HG02970 (cell line): Measurements from ENCODE around the gene C1QTNF5.

Source experiments
- ATAC-seq: cut with Tn5 transposase; IDR thresholded peaks from one replicate; pipeline ENCODE4 v1.9.1; 2021; ENCODE audit warnings: mild to moderate bottlenecking, moderate library complexity, moderate number of reproducible peaks; ENCODE audit not compliant: unreplicated experiment, low FRiP score

The C1QTNF5 gene

DNA sequence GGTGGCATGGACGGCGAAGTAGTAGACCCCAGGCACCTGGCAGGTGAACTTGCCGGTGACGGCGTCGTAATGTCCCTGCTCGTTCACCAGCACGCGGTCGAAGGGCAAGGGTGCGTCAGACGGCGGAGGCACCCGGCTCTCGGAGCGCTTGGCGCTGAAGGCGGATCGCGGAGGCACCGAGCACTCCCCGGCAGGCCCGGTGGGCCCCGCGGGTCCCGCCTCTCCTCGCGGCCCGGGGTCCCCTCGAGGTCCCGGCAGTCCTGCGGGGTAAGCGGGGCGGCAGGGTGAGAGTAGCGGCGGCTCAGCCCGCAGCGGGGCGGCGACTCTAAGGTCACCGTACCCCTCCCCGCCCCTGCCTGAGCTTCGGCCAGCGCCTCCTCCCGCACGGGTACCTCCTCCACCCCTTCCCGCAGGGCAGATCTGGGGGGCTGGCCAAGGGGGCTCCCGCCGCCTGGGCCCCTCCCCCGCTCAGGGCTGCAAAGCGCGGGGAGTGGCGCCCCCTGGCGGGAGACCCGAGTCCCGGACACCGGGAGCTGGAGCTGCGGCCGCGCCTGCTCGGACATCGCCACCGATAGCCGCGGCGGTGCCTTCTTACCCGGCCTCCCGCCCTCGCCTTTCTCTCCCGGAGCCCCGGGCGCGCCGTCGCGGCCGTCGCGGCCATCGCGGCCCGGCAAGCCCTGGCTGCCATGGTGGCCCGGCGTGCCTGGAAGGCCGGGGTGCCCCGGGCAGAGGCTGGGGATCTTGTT, 921 bp downstream of the C1QTNF5 start:
- ATAC-seq, result no peak

DNA sequence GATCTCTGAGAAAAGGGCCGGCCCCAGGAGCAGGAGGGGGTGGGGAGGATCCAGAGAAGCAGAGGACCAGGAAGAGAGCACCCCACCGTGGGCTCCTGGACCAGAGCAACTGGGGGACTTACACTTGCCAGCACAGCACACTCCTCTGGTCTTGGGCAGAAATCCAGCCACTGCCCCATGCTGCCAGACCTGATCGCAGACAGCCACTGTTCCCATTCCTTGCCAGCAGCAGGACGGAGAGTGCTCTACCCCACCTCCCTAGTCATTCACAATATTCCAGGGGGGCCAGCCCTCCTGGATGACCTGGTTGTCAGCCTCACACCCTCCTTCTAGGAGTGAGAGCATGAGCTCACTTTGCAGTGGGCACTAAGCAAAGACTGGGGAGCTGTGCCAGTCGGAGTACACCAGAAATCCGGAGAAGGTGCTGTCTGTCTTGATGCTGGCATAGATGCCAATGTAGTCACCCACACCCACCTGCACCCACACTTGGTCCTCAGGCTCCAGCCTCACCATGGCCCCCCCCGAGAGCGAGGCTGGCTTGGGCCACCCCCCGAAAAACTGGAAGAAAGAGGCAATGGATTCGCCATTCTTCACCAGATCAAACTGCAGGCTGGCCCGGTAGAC, 1.6 kb downstream of the C1QTNF5 start:
- ATAC-seq, result no peak

DNA sequence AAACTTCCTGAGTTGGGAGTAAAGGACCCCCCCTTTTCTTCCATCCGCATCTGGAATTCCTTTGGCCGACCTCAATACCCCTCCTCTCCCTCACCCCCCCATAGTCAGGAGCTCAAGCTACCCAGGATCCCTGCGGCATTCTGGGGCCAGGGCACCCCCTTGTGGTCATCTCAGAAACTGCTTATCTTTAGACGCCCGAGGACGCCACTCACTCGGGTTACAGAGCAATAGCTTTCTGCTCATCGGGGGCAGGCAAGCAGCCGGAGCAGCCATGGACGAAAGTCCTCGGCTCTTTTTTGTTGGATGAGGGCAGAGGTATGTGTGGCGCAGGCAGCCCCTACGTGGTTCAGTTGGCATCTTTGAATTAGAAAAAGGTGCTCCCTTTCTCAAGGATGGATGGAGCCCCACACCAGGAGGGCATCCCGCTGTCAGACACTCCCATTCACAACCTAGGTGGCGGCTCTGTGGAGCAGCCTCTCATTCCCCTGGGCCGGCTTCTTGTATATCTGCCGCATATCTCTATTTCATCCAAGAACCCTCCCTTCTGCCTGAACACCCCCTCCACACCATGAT, 2.3 kb downstream of the C1QTNF5 start:
- ATAC-seq, result no peak

DNA sequence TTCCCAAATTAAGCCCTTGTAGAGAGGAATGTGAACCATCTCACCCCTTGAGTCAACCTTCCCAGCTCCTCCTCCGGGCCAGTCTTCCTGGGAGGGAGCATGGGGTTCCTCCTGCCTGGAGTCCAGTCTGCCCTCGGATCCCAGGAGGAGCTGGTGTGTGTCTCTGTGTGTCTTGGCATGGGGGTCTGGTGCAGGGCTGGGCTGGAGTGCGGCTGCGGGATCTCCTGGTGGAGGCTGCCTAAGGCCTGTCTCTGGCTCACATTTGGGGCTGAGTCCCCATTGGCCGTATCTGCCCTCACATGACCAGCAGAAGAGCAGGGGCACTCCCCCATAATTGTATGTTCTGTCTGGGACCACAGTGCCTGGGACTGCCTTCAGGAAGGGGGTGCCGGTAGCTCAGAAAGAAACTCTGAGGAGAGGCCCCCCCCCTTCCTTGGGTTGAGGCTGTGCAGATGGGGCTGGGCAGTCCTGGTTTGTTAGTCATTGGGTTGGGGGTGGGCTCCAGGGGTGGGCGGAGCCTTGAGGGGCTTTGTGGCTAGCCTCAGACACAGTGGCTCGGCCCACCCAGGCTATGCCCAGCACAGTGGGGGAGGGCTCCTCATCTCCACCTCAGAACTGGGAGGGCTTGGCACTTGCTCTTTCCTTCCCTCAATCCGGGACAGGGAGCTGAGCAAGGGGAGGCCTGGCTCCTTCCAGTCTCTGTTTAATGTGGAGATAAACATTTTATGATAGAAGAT, 2.9 kb downstream of the C1QTNF5 start:
- no peak for ATAC-seq

GRCh38 chr11:119336744-119337469, 3.8 kb downstream of the C1QTNF5 start:
- ATAC-seq, result no peak

DNA sequence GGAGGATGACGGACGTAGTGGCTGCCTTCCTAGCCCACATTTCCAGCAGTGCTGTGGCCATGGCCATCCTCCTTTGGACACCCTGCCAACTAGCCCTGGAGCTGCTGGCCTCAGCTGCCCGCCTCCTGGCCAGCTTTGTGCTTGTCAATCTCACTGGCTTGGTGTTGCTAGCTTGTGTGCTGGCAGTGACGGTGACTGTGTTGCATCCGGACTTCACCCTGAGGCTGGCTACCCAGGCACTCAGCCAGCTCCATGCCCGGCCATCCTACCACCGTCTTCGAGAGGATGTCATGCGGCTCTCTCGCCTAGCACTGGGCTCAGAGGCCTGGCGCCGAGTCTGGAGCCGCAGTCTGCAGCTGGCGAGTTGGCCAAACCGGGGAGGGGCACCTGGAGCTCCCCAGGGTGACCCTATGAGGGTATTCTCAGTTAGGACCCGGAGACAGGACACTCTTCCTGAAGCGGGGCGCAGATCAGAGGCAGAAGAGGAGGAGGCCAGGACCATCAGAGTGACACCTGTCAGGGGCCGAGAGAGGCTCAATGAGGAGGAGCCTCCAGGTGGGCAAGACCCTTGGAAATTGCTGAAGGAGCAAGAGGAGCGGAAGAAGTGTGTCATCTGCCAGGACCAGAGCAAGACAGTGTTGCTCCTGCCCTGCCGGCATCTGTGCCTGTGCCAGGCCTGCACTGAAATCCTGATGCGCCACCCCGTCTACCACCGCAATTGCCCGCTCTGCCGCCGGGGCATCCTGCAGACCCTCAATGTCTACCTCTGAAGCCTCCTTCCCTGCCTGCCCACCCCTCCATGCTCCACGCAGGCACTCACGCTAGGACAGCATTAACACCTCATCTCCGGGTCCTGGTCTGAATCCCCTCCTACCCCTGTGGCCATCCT, 4.8 kb downstream of the C1QTNF5 start:
- no peak for ATAC-seq

DNA sequence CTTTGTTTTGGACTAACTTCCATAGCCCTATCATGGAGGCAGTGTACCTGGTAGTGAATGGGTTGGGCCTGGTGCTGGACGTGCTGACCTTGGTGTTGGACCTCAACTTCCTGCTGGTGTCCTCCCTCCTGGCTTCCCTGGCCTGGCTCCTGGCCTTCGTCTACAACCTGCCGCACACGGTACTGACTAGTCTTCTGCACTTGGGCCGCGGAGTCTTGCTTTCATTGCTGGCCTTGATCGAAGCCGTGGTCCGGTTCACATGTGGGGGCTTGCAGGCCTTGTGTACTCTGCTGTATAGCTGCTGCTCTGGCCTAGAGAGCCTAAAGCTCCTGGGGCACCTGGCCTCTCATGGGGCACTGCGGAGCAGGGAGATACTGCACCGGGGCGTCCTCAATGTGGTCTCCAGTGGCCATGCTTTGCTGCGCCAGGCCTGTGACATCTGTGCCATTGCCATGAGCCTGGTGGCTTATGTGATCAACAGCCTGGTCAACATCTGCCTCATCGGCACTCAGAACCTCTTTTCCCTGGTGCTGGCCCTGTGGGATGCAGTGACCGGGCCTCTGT, 5.5 kb downstream of the C1QTNF5 start:
- no peak for ATAC-seq

GRCh38 chr11:119334174-119334930, 6.3 kb downstream of the C1QTNF5 start, which contains the start of gene RNF26:
Gene RNF26 (plus strand): TSS chr11:119334527. CDS start chr11:119335123, 596 bp downstream.
- peak; percentile 85 for ATAC-seq

GRCh38 chr11:119332111-119332765, 8.4 kb downstream of the C1QTNF5 start:
- no peak for ATAC-seq

DNA sequence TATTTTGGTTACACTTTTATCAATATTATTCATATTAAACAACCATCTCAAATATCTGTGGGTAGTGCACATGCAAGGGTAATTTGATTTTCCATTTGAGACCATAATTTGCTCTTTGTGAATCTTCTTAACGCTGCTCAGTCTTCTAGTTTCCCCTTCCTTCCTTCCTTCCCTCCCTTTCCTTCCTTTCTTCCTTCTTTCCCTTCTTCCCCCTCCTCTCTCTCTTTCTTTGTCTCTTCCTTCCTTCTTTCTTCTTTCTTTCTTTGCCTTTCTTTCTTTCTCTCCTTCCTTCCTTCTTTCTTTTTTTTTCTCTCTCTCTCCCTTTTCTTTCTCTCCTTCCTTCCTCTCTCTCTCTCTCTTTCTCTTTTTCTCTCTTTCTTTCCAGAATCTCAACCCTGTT, 10.4 kb downstream of the C1QTNF5 start:
- no peak for ATAC-seq

GRCh38 chr11:119329320-119329719, 11.4 kb downstream of the C1QTNF5 start:
- ATAC-seq, result no peak

GRCh38 chr11:119324189-119324588, 16.5 kb downstream of the C1QTNF5 start:
- ATAC-seq, result no peak

DNA sequence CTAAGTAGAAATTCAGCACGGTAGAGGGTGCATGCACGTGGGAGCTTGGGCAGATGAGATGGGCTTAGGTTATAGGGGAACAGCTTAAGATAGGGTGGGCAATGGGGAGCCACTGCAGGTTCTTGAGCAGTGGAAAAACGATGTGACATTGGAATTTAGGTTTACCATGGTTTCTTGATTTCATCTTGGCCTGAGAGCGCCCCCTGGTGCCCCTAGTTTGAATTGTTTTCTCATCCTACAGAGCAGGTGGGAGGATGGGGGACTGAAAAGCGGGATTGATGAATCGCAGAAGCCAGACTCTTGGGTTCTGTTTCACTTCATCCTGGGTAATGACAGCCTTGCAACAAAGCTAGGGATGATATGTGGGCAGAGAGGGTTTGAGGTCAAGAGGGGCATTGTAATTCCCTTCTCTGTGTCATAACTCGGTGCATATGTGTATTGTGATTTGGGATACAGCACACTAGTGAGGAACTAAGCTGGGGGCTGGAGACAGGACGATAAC, 17.1 kb downstream of the C1QTNF5 start:
- no peak for ATAC-seq

DNA sequence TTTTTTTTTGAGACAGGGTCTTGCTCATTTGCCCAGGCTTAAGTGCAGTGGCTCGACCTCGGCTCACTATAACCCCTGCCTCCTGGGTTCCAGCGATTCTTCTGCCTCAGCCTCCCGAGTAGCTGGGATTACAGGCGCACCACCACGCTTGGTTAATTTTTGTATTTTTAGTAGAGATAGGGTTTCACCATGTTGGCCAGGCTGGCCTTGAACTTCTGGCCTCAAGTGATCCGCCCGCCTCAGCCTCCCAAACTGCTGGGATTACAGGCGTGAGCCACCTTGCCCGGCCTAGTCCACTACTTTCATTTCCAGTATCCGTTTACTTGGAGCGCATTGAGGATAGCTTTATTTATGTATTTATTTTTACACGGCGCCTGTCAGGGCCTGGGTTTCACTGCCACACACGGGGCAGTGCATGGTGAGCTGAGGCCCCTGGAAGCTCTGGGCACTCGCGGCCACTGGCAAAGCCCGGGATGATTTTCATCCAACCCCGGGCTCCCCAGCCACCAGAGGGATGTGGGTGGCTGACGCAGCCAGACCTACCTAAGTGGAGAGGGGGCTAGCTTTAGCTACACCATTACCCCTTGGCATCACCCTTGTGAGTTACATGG, 17.7 kb downstream of the C1QTNF5 start:
- no peak for ATAC-seq

DNA sequence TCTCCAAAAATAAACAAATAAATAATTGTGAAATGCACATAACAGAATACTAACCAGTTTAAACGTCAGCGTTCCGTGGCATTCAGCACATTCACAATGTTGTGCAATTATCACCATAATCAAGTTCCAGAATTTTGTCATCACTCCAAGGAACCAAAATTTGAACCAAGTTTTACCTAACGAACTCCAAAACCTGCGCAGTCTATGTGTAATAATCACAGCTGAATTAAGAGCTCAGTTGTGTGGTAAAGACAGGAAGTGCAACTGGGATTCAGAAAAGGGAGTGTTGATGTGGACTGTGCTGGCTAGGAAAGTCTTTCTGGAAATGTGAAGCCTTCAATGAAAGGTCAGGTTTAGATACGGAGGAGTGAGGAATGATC, 18.3 kb downstream of the C1QTNF5 start:
- no peak for ATAC-seq

DNA sequence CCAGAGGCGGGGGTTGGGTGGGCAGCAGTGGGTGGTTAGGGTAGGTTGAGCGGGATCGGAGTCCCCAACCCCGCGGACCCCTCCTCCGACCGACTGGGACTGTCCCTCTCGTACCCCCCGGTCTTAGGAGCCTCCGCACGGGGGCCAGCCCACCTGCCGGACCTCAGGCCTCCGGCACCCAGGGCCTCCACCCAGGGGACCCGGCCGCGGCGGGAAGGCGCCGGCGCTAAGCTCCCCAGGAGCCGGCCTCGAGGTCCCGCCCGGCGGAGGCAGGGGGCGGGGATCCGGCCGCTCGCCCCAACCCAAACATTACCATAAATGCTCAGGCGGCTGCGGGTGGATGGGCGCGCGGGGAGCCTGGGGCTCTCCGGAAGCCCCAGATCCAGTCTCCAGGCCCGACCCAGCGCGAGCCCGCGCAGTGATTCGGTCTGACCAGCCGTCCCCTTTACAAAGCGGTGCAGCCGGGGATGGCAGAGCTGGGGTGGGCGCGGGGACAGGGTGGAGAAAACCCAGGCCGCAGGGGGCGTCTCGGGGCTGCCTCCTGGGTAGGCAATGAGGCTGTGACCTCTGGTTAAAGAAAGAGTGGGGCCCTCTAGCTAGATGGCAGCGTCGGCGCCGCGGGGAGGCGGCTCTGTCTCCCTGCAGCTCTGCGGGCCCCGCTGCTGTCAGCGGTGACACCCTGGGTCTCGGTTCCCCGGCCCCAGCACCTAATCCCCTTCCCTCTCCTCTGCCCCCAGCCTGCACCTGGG, 19.7 kb downstream of the C1QTNF5 start:
- no peak for ATAC-seq
